ENCODE data around the gene ATL3. TPM values are rescaled to one million over a fixed set of nuclear protein-coding genes. Genes with fewer than 3 reads are reported as not detected.
"Not testable (repeated sequence)": the region's sequence is repeated elsewhere in the genome, so short reads cannot be mapped to it uniquely, and the experiment has no call there.

Gene ATL3
- total RNA-seq, 4 donors from 2014 or later: 78.7 to 106 (median 98.4) TPM

GRCh38 chr11:63590024-63590788 lies 81.0 kb downstream of the ATL3 start:
- 95 to 98% methylated on average over 15 to 18 of the region's 18 CpGs for WGBS, 2 donors
- Histone ChIP-seq H3K9me3 (no peaks in the 10 kb centered on the region), H3K4me3 (replicated peaks in 1 of 3) (no peak overlapping the region), H3K27ac (no peak overlapping the region), H3K27me3 (no peaks in the 10 kb centered on the region), H3K4me1 (no peaks in the 10 kb centered on the region), H3K36me3 (peaks cover 0 to 8% of the 10 kb centered on the region in 2 donors)
- intact Hi-C loops (cut with DNase I): no loop called here
- DNase-seq: no peak
- TF ChIP-seq CTCF (IDR thresholded peaks at IDR 0.05) (no peak), POLR2A (IDR thresholded peaks at IDR 0.05) (no peak)

DNA sequence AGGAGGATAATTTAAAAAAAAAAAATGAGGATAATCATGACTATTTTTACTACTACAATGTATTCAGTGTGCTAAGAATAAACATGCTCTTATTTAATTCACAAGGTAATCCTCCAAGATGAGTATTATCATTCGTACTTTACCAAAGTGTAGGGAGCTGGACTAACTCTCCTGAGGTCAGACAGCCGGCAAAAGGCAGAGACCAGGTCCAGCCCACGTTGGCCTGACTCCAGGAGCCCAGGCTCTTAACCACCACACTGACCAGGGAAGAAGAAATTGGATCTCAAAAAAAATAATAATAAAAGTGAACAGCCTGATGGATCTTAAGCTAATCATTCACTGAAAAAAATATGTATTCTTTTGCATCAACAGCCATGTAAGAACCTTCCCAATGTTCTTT lies 82.2 kb downstream of the ATL3 start:
- Histone ChIP-seq H3K4me3 (replicated peaks in 1 of 3) (no peak overlapping the region), H3K36me3 (peaks cover 0 to 8% of the 10 kb centered on the region in 2 donors), H3K4me1 (no peaks in the 10 kb centered on the region), H3K9me3 (no peaks in the 10 kb centered on the region), H3K27ac (no peak overlapping the region), H3K27me3 (no peaks in the 10 kb centered on the region)
- TF ChIP-seq CTCF (IDR thresholded peaks at IDR 0.05) (no peak), POLR2A (IDR thresholded peaks at IDR 0.05) (no peak)
- intact Hi-C loops (cut with DNase I): no loop called here
- WGBS, 2 donors: 12 to 26% methylated on average over 3 of the region's 3 CpGs
- DNase-seq: peak; percentile 86 to 87

GRCh38 chr11:63586451-63587166 lies 84.6 kb downstream of the ATL3 start:
- Histone ChIP-seq H3K9me3 (no peaks in the 10 kb centered on the region), H3K4me3 (replicated peaks in 1 of 3) (no peak overlapping the region), H3K4me1 (no peaks in the 10 kb centered on the region), H3K27me3 (no peaks in the 10 kb centered on the region), H3K27ac (peak overlapping the region in 1 of 3 donors; percentile 31), H3K36me3 (peaks cover 3 to 5% of the 10 kb centered on the region in 2 donors)
- DNase-seq: no peak
- TF ChIP-seq CTCF (IDR thresholded peaks at IDR 0.05): no peak
- TF ChIP-seq POLR2A (IDR thresholded peaks at IDR 0.05): no peak
- WGBS, 2 donors: 89 to 90% methylated on average over 6 of the region's 6 CpGs
- intact Hi-C loops (cut with DNase I): no loop called here

GRCh38 chr11:63583357-63583677 lies 87.9 kb downstream of the ATL3 start:
- intact Hi-C loops (cut with DNase I): no loop called here
- no peaks in the 10 kb centered on the region for H3K9me3 ChIP-seq
- H3K4me3 ChIP-seq (replicated peaks in 1 of 3): no peak overlapping the region
- no peaks in the 10 kb centered on the region for H3K27me3 ChIP-seq
- DNase-seq: no peak
- peaks cover 11 to 19% of the 10 kb centered on the region in 2 donors for H3K36me3 ChIP-seq
- H3K27ac ChIP-seq: no peak overlapping the region
- H3K4me1 ChIP-seq: no peaks in the 10 kb centered on the region
- TF ChIP-seq CTCF (IDR thresholded peaks at IDR 0.05): no peak
- no peak for TF ChIP-seq POLR2A (IDR thresholded peaks at IDR 0.05)

DNA sequence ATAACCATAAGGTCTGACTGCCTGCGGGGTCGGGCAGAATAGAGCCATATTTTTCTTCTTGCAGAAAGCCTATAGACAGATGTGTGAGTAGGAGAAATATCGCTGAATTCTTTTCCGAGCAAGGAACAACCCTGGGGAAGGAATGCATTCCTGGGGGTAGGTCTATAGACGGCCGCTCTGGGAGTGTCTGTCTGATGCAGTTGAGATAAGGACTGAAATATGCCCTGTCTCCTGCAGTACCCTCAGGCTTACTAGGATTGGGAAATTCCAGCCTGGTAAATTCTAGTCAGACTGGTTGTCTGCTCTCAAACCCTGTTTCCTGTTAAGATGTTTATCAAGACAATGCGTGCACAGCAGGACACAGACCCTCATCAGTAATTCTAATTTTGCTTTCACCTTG lies 90.0 kb downstream of the ATL3 start:
- H3K36me3 ChIP-seq: peaks cover 11 to 19% of the 10 kb centered on the region in 2 donors
- intact Hi-C loops (cut with DNase I): not testable (repeated sequence)

GRCh38 chr11:63578882-63579281 lies 92.3 kb downstream of the ATL3 start:
- DNase-seq; H3K27me3 ChIP-seq; intact Hi-C loops (cut with DNase I); H3K27ac ChIP-seq; H3K4me3 ChIP-seq (replicated peaks in 1 of 3); H3K9me3 ChIP-seq: not testable (repeated sequence)
- 93 to 98% methylated on average over 3 of the region's 3 CpGs for WGBS, 2 donors
- Histone ChIP-seq H3K36me3 (peaks cover 11 to 19% of the 10 kb centered on the region in 2 donors), H3K4me1 (peaks cover 4 to 16% of the 10 kb centered on the region in 2 donors)

More for the DNA sequence above, 90.0 kb downstream of the ATL3 start:
- H3K27ac ChIP-seq; H3K4me1 ChIP-seq; H3K27me3 ChIP-seq; H3K9me3 ChIP-seq; DNase-seq; H3K4me3 ChIP-seq (replicated peaks in 1 of 3): not testable (repeated sequence)
- WGBS, 2 donors: 85 to 94% methylated on average over 7 of the region's 7 CpGs
